SJSA1 (cell line): Measurements from ENCODE around the gene TAF15. TPM values are rescaled to one million over a fixed set of nuclear protein-coding genes. Genes with fewer than 3 reads are reported as not detected.

Experiments
- DNase-seq, 2 experiments: peaks; one replicate each; pipeline ENCODE4 v3.0.0-alpha.2; 2015 to 2020; ENCODE audit warnings: low spot score in 2 of 2, low read depth in 1 of 2
- H3K27ac ChIP-seq: fragments of 250-450 bp; sonication (Bioruptor Pico); 2 replicates; pipeline ENCODE4 v1.5.1; 2020; ENCODE audit warnings: mild to moderate bottlenecking, moderate library complexity
- H3K27me3 ChIP-seq: fragments of 250-450 bp; sonication (Bioruptor Pico); replicated peaks from 2 replicates; pipeline ENCODE4 v1.5.1; 2020; ENCODE audit warnings: mild to moderate bottlenecking, moderate library complexity
- H3K36me3 ChIP-seq: fragments of 250-450 bp; sonication (Bioruptor Pico); 2 replicates; pipeline ENCODE4 v1.5.1; 2020; ENCODE audit warnings: mild to moderate bottlenecking
- H3K4me1 ChIP-seq: fragments of 250-450 bp; sonication (Bioruptor Pico); replicated peaks from 2 replicates; pipeline ENCODE4 v1.6.1; 2021; ENCODE audit warnings: mild to moderate bottlenecking
- H3K4me3 ChIP-seq: fragments of 250-450 bp; sonication (Bioruptor Pico); 2 replicates; pipeline ENCODE4 v1.5.1; 2020; ENCODE audit warnings: mild to moderate bottlenecking
- H3K9me3 ChIP-seq: fragments of 250-450 bp; sonication (Bioruptor Pico); replicated peaks from 2 replicates; pipeline ENCODE4 v1.5.1; 2020; ENCODE audit warnings: mild to moderate bottlenecking
- total RNA-seq: library from RNA; depleted of rRNA; stranded (reverse); fragments of >200 nt; shearing (Covaris generic); gene quantifications from 2 replicates; pipeline ENCODE4 v1.2.3, GENCODE V29; 2014

Gene TAF15
- total RNA-seq, 1 experiment from 2014 or later: 33.6 TPM

- no peak for DNase-seq
- Histone ChIP-seq H3K27me3 (no peaks in the 10 kb centered on the region), H3K4me1 (peaks cover 29% of the 10 kb centered on the region), H3K9me3 (no peaks in the 10 kb centered on the region), H3K27ac (no peak overlapping the region), H3K4me3 (no peak overlapping the region), H3K36me3 (no peaks in the 10 kb centered on the region)
These were observed 35.4 kb upstream of the TAF15 start for GRCh38 chr17:35773679-35774425.

GRCh38 chr17:35774499-35774898, 34.8 kb upstream of the TAF15 start:
- no peaks in the 10 kb centered on the region for H3K36me3 ChIP-seq
- H3K27ac ChIP-seq: no peak overlapping the region
- H3K4me3 ChIP-seq: no peak overlapping the region
- peaks cover 29% of the 10 kb centered on the region for H3K4me1 ChIP-seq
- peak in 1 of 2 experiments; percentile 50 for DNase-seq
- H3K9me3 ChIP-seq: no peaks in the 10 kb centered on the region
- H3K27me3 ChIP-seq: no peaks in the 10 kb centered on the region

- Histone ChIP-seq H3K27ac (no peak overlapping the region), H3K9me3 (no peaks in the 10 kb centered on the region), H3K36me3 (no peaks in the 10 kb centered on the region), H3K4me1 (peaks cover 29% of the 10 kb centered on the region), H3K4me3 (no peak overlapping the region), H3K27me3 (no peaks in the 10 kb centered on the region)
- no peak for DNase-seq
These were observed 34.2 kb upstream of the TAF15 start for GRCh38 chr17:35775039-35775438.

- Histone ChIP-seq H3K4me1 (peaks cover 29% of the 10 kb centered on the region), H3K36me3 (no peaks in the 10 kb centered on the region), H3K27ac (no peak overlapping the region), H3K9me3 (no peaks in the 10 kb centered on the region), H3K27me3 (no peaks in the 10 kb centered on the region), H3K4me3 (no peak overlapping the region)
- DNase-seq: no peak
These were observed 33.7 kb upstream of the TAF15 start for GRCh38 chr17:35775583-35775982.

- no peak for DNase-seq
- no peaks in the 10 kb centered on the region for H3K36me3 ChIP-seq
- H3K27ac ChIP-seq: no peak overlapping the region
- peaks cover 26% of the 10 kb centered on the region for H3K4me1 ChIP-seq
- H3K9me3 ChIP-seq: no peaks in the 10 kb centered on the region
- H3K4me3 ChIP-seq: no peak overlapping the region
- H3K27me3 ChIP-seq: 0 out of 2 replicates have a peak, but pooled peaks cover 2% of the 10 kb centered on the region
These were observed 30.6 kb upstream of the TAF15 start for GRCh38 chr17:35778641-35779196.

GRCh38 chr17:35780950-35781349, 28.3 kb upstream of the TAF15 start:
- Histone ChIP-seq H3K27ac (no peak overlapping the region), H3K4me1 (peaks cover 10% of the 10 kb centered on the region), H3K36me3 (no peaks in the 10 kb centered on the region), H3K9me3 (no peaks in the 10 kb centered on the region), H3K4me3 (no peak overlapping the region), H3K27me3 (0 out of 2 replicates have a peak, but pooled peaks cover 2% of the 10 kb centered on the region)
- DNase-seq: no peak

GRCh38 chr17:35784895-35785294, 24.4 kb upstream of the TAF15 start:
- 0 out of 2 replicates have a peak, but pooled peaks cover 2% of the 10 kb centered on the region for H3K27me3 ChIP-seq
- H3K27ac ChIP-seq: no peak overlapping the region
- H3K4me1 ChIP-seq: peaks cover 27% of the 10 kb centered on the region
- no peak overlapping the region for H3K4me3 ChIP-seq
- no peaks in the 10 kb centered on the region for H3K9me3 ChIP-seq
- no peak for DNase-seq
- no peaks in the 10 kb centered on the region for H3K36me3 ChIP-seq

- DNase-seq: no peak
- Histone ChIP-seq H3K4me3 (no peak overlapping the region), H3K9me3 (no peaks in the 10 kb centered on the region), H3K27me3 (no peaks in the 10 kb centered on the region), H3K4me1 (peaks cover 27% of the 10 kb centered on the region), H3K27ac (no peak overlapping the region), H3K36me3 (no peaks in the 10 kb centered on the region)
These were observed 22.3 kb upstream of the TAF15 start for GRCh38 chr17:35786941-35787432.

- Histone ChIP-seq H3K27me3 (peaks cover 1% of the 10 kb centered on the region; the same call in 1 of the 2 replicates), H3K36me3 (no peaks in the 10 kb centered on the region)
These were observed 20.6 kb upstream of the TAF15 start for GRCh38 chr17:35788477-35789368.

GRCh38 chr17:35790841-35791240, 18.4 kb upstream of the TAF15 start:
- DNase-seq: no peak
- H3K27ac ChIP-seq: no peak overlapping the region
- H3K4me1 ChIP-seq: peaks cover 38% of the 10 kb centered on the region
- no peaks in the 10 kb centered on the region for H3K36me3 ChIP-seq
- no peak overlapping the region for H3K4me3 ChIP-seq
- H3K9me3 ChIP-seq: no peaks in the 10 kb centered on the region
- H3K27me3 ChIP-seq: peaks cover 10% of the 10 kb centered on the region

More at GRCh38 chr17:35788477-35789368, 20.6 kb upstream of the TAF15 start:
- H3K4me1 ChIP-seq: peaks cover 27% of the 10 kb centered on the region
- H3K4me3 ChIP-seq: no peak overlapping the region
- no peaks in the 10 kb centered on the region for H3K9me3 ChIP-seq
- peak; percentile 67 to 72 for DNase-seq
- H3K27ac ChIP-seq: peak overlapping the region; percentile 46

- Histone ChIP-seq H3K9me3 (no peaks in the 10 kb centered on the region), H3K27me3 (peaks cover 14% of the 10 kb centered on the region)
- DNase-seq: no peak
These were observed 17.5 kb upstream of the TAF15 start for GRCh38 chr17:35791681-35792350.

GRCh38 chr17:35793257-35793656, 16.0 kb upstream of the TAF15 start:
- Histone ChIP-seq H3K4me1 (peaks cover 24% of the 10 kb centered on the region), H3K4me3 (no peak overlapping the region), H3K36me3 (no peaks in the 10 kb centered on the region), H3K9me3 (no peaks in the 10 kb centered on the region), H3K27me3 (peaks cover 14% of the 10 kb centered on the region), H3K27ac (no peak overlapping the region)
- no peak for DNase-seq

More at GRCh38 chr17:35791681-35792350, 17.5 kb upstream of the TAF15 start:
- peaks cover 36% of the 10 kb centered on the region for H3K4me1 ChIP-seq
- H3K27ac ChIP-seq: no peak overlapping the region
- H3K4me3 ChIP-seq: no peak overlapping the region
- no peaks in the 10 kb centered on the region for H3K36me3 ChIP-seq
